Heart right ventricle (tissue), 16 donors: ENCODE data around the gene HOXA9. TPM values are rescaled to one million over a fixed set of nuclear protein-coding genes. Genes with fewer than 3 reads are reported as not detected.

Experiments
- ATAC-seq, 8 donors: fragments of 200-7000 bp; cut with Tn5 transposase; one replicate each; pipeline ENCODE4 v1.9.1; 2020; ENCODE audit warnings: mild to moderate bottlenecking in 8 of 8, moderate library complexity in 8 of 8, moderate number of reproducible peaks in 1 of 8
- DNase-seq, 2 donors: peaks; one replicate each; pipeline ENCODE4 v3.0.0-alpha.2; 2020
- H3K27ac ChIP-seq, 10 donors: fragments of 200-600 bp; sonication (generic) in 2 of 10; one replicate each; pipeline versions ENCODE4 v1.5.0 to v1.8.0; 2020 to 2022; ENCODE audit warnings: mild to moderate bottlenecking in 3 of 10
- H3K27me3 ChIP-seq, 7 donors: fragments of 200-600 bp; one replicate each; pipeline ENCODE4 v1.8.0; 2021 to 2022; ENCODE audit warnings: mild to moderate bottlenecking in 2 of 7
- H3K36me3 ChIP-seq, 9 donors: fragments of 200-600 bp; sonication (generic) in 1 of 9; one replicate each; pipeline versions ENCODE4 v1.5.0 to v1.8.0; 2020 to 2022; ENCODE audit warnings: mild to moderate bottlenecking in 2 of 9
- H3K4me1 ChIP-seq, 9 donors: fragments of 200-600 bp; sonication (generic) in 1 of 9; one replicate each; pipeline versions ENCODE4 v1.5.0 to v1.8.0; 2020 to 2022; ENCODE audit warnings: mild to moderate bottlenecking in 4 of 9
- H3K4me3 ChIP-seq, 10 donors: fragments of 200-600 bp; sonication (generic) in 2 of 10; one replicate each; pipeline versions ENCODE4 v1.5.0 to v1.8.0; 2020 to 2022; ENCODE audit warnings: mild to moderate bottlenecking in 7 of 10, moderate library complexity in 2 of 10
- H3K9me3 ChIP-seq, 11 donors: fragments of 200-600 bp in 10 of 11; sonication (generic) in 2 of 11; one replicate each; pipeline versions ENCODE4 v1.5.0 to v1.8.0; 2013 to 2022; ENCODE audit warnings: mild to moderate bottlenecking in 2 of 11, control low read depth in 1 of 11, moderate library complexity in 1 of 11
- CTCF ChIP-seq, 9 donors: fragments of 200-600 bp; sonication (generic) in 2 of 9; IDR thresholded peaks; one replicate each; pipeline versions ENCODE4 v1.5.0 to v1.8.0; 2021 to 2022; ENCODE audit warnings: antibody characterized with exemption in 9 of 9, mild to moderate bottlenecking in 5 of 9, moderate library complexity in 1 of 9
- WGBS, 2 donors: extraction: QIAGEN DNeasy Blood & Tissue Kit; methylation state at CpG; one replicate each; pipeline ENCODE4 v1.1.7; 2013; ENCODE audit warnings: inconsistent platforms in 1 of 2; 5-methylcytosine and 5-hydroxymethylcytosine counted together
- intact Hi-C, 10 donors: fragments of 100-400 bp; cut with DNase I; formaldehyde crosslinking; loops; one replicate each; pipeline versions ENCODE4 v1.11.1 to v1.14.2; 2022
- polyA plus RNA-seq, 2 donors: library from polyadenylated mRNA; stranded (reverse); fragments of 200-250 nt; gene quantifications; one replicate each; pipeline ENCODE4 v1.2.3, GENCODE V29; 2013
- total RNA-seq, 10 donors: library from RNA; stranded (reverse); fragmentation: NEBNext Ultra II Directional in 3 of 10; extraction: Animal tissue kit (Norgen Biotek cat#: 25700) in 3 of 10; gene quantifications; one replicate each; pipeline versions ENCODE4 v1.2.1 to v1.2.4, GENCODE V29; 2021 to 2023
- donor health status: Arrhythmogenic right ventricular cardiomyopathy.
- donor health status: ischemic (EF 13 %, LVEDD 7.1; RV severe dilation, severe dysfunction).
- donor health status: healthy with polysubstance abuse.
- donor health status: DM: no; HTN: yes; CAD: no.
- donor health status: DM: no; HTN: no; CAD: no.
- donor health status: ischemic (EF 25% LVEDD 6.9; RV normal size, moderate dysfunction).
- donor health status: ischemic (EF 25% LVEDD 5.7; RV mildly dilated, moderate dysfunction).
- donor health status: healthy.
- donor health status: DM: yes; HTN: yes; CAD: no.
- donor health status: Ischemic cardiomyopathy.
- donor health status: ischemic (EF 35%, LVEDD 5.7; RV mildly dilated, moderate dysfunction).
- donor health status: nonischemic (EF 11% LVEDD 7.7; RV severe dilation, severe dysfunction).
- donor health status: DM: yes; HTN: yes; CAD: no.
- donor health status: PGD.
- donor health status: ischemic (EF 29% LVEDD 5.4; RV normal size, mild dysfunction).
- donor health status: nonischemic (EF 23%, LVEDD 6.1; RV moderate dilation, normal function).

The HOXA9 gene
- total and polyA plus RNA-seq, 12 donors = not detected

DNA sequence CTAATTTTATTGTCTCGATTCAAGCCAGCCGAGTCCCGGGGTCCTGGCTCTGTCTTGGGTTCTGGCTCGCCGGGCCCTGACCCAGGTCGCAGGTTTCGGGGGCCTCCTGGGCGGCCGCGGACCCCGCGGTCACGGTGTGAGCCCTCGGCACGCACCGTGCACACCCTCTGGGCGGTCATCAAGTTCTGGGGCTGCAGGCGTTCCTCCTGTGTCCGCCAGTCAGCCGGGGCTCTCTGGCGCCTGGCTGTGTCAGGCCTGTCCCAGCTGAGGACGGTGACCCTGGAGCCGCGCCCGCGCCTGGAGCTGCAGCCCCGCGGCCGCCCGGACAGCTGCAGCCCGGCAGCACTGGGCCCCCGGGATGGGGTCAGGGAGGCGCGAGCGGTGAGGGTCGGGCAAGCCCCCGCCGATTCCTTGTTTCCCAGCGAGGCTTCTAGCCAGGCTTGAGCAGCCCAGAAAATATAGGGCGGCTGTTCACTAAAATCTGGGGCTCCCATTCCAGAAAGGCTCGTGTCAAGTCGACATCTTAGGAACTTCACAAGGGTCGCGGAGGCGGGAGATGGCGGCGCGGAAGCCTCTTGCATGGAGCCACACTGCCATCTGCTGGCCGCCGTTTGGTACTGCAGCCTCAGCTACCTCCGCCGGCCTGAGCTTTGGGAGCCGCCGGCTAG is 4.7 kb downstream of the HOXA9 start:
- Histone ChIP-seq H3K27ac (peak overlapping the region in 1 of 10 donors; percentile 15), H3K4me3 (peak overlapping the region; percentile 36 to 75 (median 58)), H3K9me3 (no peaks in the 10 kb centered on the region), H3K27me3 (peaks cover 74 to 100% (median 100%) of the 10 kb centered on the region in 7 donors), H3K4me1 (peaks cover 8 to 77% (median 31%) of the 10 kb centered on the region in 9 donors), H3K36me3 (peaks cover 0 to 16% (median 0%) of the 10 kb centered on the region in 9 donors)
- DNase-seq = peak; percentile 78 to 80
- intact Hi-C loops = loop anchor here (2.0 to 10.0 kb wide), 14 partner anchors 306 to 1296 kb away; no protein-coding TSS in a partner anchor
- ATAC-seq = peak; percentile 73 to 89 (median 83)
- TF ChIP-seq CTCF (IDR thresholded peaks at IDR 0.05) = peak; percentile 99 to 100 (median 100)
- WGBS, 2 donors = 1% methylated on average over 54 of the region's 54 CpGs

GRCh38 chr7:27160145-27160545 is 5.2 kb downstream of the HOXA9 start:
- ATAC-seq (peak in 3 of 8 donors; percentile 5 to 39 (median 19)), DNase-seq (no peak)
- no peaks in the 10 kb centered on the region for H3K9me3 ChIP-seq
- peaks cover 0 to 11% (median 0%) of the 10 kb centered on the region in 9 donors for H3K36me3 ChIP-seq
- 24 to 32% methylated on average over 23 of the region's 23 CpGs for WGBS, 2 donors
- peaks cover 8 to 77% (median 30%) of the 10 kb centered on the region in 9 donors for H3K4me1 ChIP-seq
- intact Hi-C loops = loop anchor here (2.0 to 10.0 kb wide), 14 partner anchors 305 to 1295 kb away; no protein-coding TSS in a partner anchor
- peak overlapping the region; percentile 36 to 75 (median 58) for H3K4me3 ChIP-seq
- peaks cover 74 to 100% (median 100%) of the 10 kb centered on the region in 7 donors for H3K27me3 ChIP-seq
- peak overlapping the region in 1 of 10 donors; percentile 15 for H3K27ac ChIP-seq
- no peak for TF ChIP-seq CTCF (IDR thresholded peaks at IDR 0.05)

GRCh38 chr7:27159266-27160144 is 5.8 kb downstream of the HOXA9 start:
- no peak for DNase-seq
- 41 to 49% methylated on average over 27 of the region's 27 CpGs for WGBS, 2 donors
- H3K27ac ChIP-seq = no peak overlapping the region

More at GRCh38 chr7:27159266-27160144, 5.8 kb downstream of the HOXA9 start:
- ATAC-seq = no peak
- intact Hi-C loops = loop anchor here (2.0 to 10.0 kb wide), 15 partner anchors 305 to 1305 kb away; no protein-coding TSS in a partner anchor
- H3K4me1 ChIP-seq = peaks cover 8 to 77% (median 28%) of the 10 kb centered on the region in 9 donors
- peaks cover 73 to 100% (median 100%) of the 10 kb centered on the region in 7 donors for H3K27me3 ChIP-seq
- H3K36me3 ChIP-seq = peaks cover 0 to 8% (median 0%) of the 10 kb centered on the region in 9 donors
- no peaks in the 10 kb centered on the region for H3K9me3 ChIP-seq
- peak overlapping the region in 1 of 10 donors; percentile 68 for H3K4me3 ChIP-seq
- no peak for TF ChIP-seq CTCF (IDR thresholded peaks at IDR 0.05)
